B cell (primary cell): Measurements from ENCODE around the gene DIP2B. TPM values are rescaled to one million over a fixed set of nuclear protein-coding genes. Genes with fewer than 3 reads are reported as not detected.

Source experiments
- ATAC-seq: fragments of 200-7000 bp; cut with Tn5 transposase; one replicate; pipeline ENCODE4 v1.10.0; 2021; ENCODE audit warnings: low read depth, mild to moderate bottlenecking, moderate number of reproducible peaks, moderate library complexity
- CTCF ChIA-PET: fragments of 350-600 bp; sonication (Branson Sonifier 250); formaldehyde crosslinking; loops from one replicate; lab custom pipeline; 2021; ENCODE audit warnings: antibody characterized with exemption, inconsistent platforms; lab: Charles Lee
- POLR2A ChIA-PET: fragments of 350-600 bp; sonication (Branson Sonifier 250); formaldehyde crosslinking; loops from one replicate; lab custom pipeline; 2021; ENCODE audit warnings: antibody characterized with exemption; lab: Charles Lee
- DNase-seq: peaks from one replicate; pipeline ENCODE4 v3.0.0; 2013
- H2AFZ ChIP-seq: 2 replicates; pipeline ENCODE4 v1.6.1; 2012; ENCODE audit warnings: mild to moderate bottlenecking, low read depth, low read length; ENCODE audit not compliant: insufficient read depth, poor library complexity, severe bottlenecking
- H3K27ac ChIP-seq, 2 donors: 1 replicate in 1 of 2; 2 replicates in 1 of 2; pipeline ENCODE4 v1.5.1; 2012 to 2013; ENCODE audit warnings: low read length in 2 of 2, mild to moderate bottlenecking in 2 of 2, moderate library complexity in 1 of 2
- H3K27me3 ChIP-seq, 4 experiments: fragments of 200-600 bp in 1 of 4; sonication (generic) in 1 of 4; replicated peaks in 1 of 4; 1 replicate in 2 of 4; 2 replicates in 2 of 4; pipeline versions ENCODE4 v1.6.1 to v1.7.0; 2013 to 2016; ENCODE audit warnings: low read length in 3 of 4, mild to moderate bottlenecking in 2 of 4, mixed read lengths in 1 of 4, moderate library complexity in 1 of 4; ENCODE audit not compliant: insufficient read depth in 4 of 4, control insufficient read depth in 3 of 4; ENCODE audit errors: control extremely low read depth in 1 of 4
- H3K36me3 ChIP-seq, 2 experiments: replicated peaks in 1 of 2; 1 replicate in 1 of 2; 2 replicates in 1 of 2; pipeline versions ENCODE4 v1.6.1 to v1.7.1; 2013; ENCODE audit warnings: low read length in 1 of 2; ENCODE audit not compliant: insufficient read depth in 2 of 2, control insufficient read depth in 1 of 2; ENCODE audit errors: control extremely low read depth in 1 of 2, extremely low read depth in 1 of 2
- H3K4me1 ChIP-seq, 2 donors: fragments of 200-600 bp in 1 of 2; sonication (generic) in 1 of 2; 1 replicate in 1 of 2; 2 replicates in 1 of 2; pipeline versions ENCODE4 v1.5.1 to v1.6.1; 2013 to 2017; ENCODE audit warnings: low read length in 2 of 2; ENCODE audit not compliant: control insufficient read depth in 2 of 2, insufficient read depth in 2 of 2
- H3K4me2 ChIP-seq: replicated peaks from 2 replicates; pipeline ENCODE3; 2012; ENCODE audit warnings: mild to moderate bottlenecking, low read depth, low read length; ENCODE audit not compliant: poor library complexity, severe bottlenecking
- H3K4me3 ChIP-seq, 5 experiments: fragments of 200-600 bp in 1 of 5; sonication (generic) in 1 of 5; 1 replicate in 3 of 5; 2 replicates in 2 of 5; pipeline versions ENCODE4 v1.5.1 to v1.7.0; 2011 to 2016; ENCODE audit warnings: low read length in 4 of 5, mild to moderate bottlenecking in 4 of 5, low read depth in 2 of 5, control low read depth in 1 of 5, moderate library complexity in 1 of 5; ENCODE audit not compliant: insufficient read depth in 1 of 5; ENCODE audit errors: control extremely low read depth in 1 of 5, extremely low read depth in 1 of 5
- H3K79me2 ChIP-seq: fragments of 200-600 bp; sonication (generic); one replicate; pipeline ENCODE4 v1.6.0; 2016; ENCODE audit warnings: low read length; ENCODE audit not compliant: control insufficient read depth, insufficient read depth
- H3K9ac ChIP-seq: fragments of 200-600 bp; sonication (generic); 2 replicates; pipeline ENCODE4 v1.6.1; 2017; ENCODE audit warnings: mild to moderate bottlenecking, low read length, moderate library complexity
- H3K9me3 ChIP-seq, 3 donors: one replicate each; pipeline versions ENCODE4 v1.6.1 to v1.7.1; 2013; ENCODE audit warnings: low read length in 2 of 3; ENCODE audit not compliant: control insufficient read depth in 2 of 3, insufficient read depth in 1 of 3; ENCODE audit errors: control extremely low read depth in 1 of 3
- H4K20me1 ChIP-seq: 2 replicates; pipeline ENCODE4 v1.6.0; 2012; ENCODE audit warnings: mild to moderate bottlenecking, low read length; ENCODE audit not compliant: insufficient read depth, control insufficient read depth, poor library complexity, severe bottlenecking
- H3K27ac Mint-ChIP-seq: one replicate; pipeline ENCODE4 v1.8.0; 2021; ENCODE audit warnings: mixed read lengths
- H3K27me3 Mint-ChIP-seq: one replicate; pipeline ENCODE4 v1.8.0; 2021; ENCODE audit warnings: mixed read lengths
- H3K4me1 Mint-ChIP-seq: one replicate; pipeline ENCODE4 v1.8.0; 2021; ENCODE audit warnings: mixed read lengths
- H3K4me3 Mint-ChIP-seq: one replicate; pipeline ENCODE4 v1.8.0; 2021; ENCODE audit warnings: mixed read lengths
- H3K9me3 Mint-ChIP-seq: one replicate; pipeline ENCODE4 v1.8.0; 2022; ENCODE audit warnings: mixed read lengths; ENCODE audit not compliant: insufficient read depth
- CTCF ChIP-seq: fragments of 200-600 bp; IDR thresholded peaks from one replicate; pipeline ENCODE4 v1.8.0; 2022; ENCODE audit warnings: antibody characterized with exemption, mild to moderate bottlenecking
- EZH2 ChIP-seq: IDR thresholded peaks from 2 replicates; pipeline ENCODE4 v1.6.1; 2012; ENCODE audit warnings: borderline replicate concordance, low read depth, mild to moderate bottlenecking, moderate library complexity, low read length; ENCODE audit not compliant: insufficient read depth, poor library complexity, severe bottlenecking
- WGBS: methylation state at CpG from one replicate; pipeline ENCODE4 v1.1.5; 2013; ENCODE audit warnings: missing lambda C conversion rate; ENCODE audit not compliant: insufficient coverage; 5-methylcytosine and 5-hydroxymethylcytosine counted together
- intact Hi-C: fragments of 100-400 bp; cut with micrococcal nuclease; formaldehyde crosslinking; loops from one replicate; pipeline ENCODE4 v1.10.0; 2022
- polyA plus RNA-seq: library from polyadenylated mRNA; depleted of rRNA; stranded (reverse); fragments of >200 nt; gene quantifications from 2 replicates; pipeline ENCODE4 v1.2.3, GENCODE V29; 2012
- total RNA-seq, 2 donors: library from RNA; stranded (reverse); fragments of 120-200 nt in 1 of 2; gene quantifications; 1 replicate in 1 of 2; 2 replicates in 1 of 2; pipeline versions ENCODE4 v1.2.3 to v1.2.4, GENCODE V29; 2013 to 2022

Gene DIP2B
- total and polyA plus RNA-seq, 2 donors (not counting 1 experiment from before 2014, with no cell fraction given), result 16.4 to 38.8 TPM

GRCh38 chr12:50764286-50765094 is 259.7 kb downstream of the DIP2B start:
- peaks cover 35% of the 10 kb centered on the region for H3K4me1 Mint-ChIP-seq
- peak overlapping the region; percentile 99 for H3K27ac Mint-ChIP-seq
- peaks cover 10 to 33% of the 10 kb centered on the region in 2 donors for H3K4me1 ChIP-seq
- H3K9me3 ChIP-seq, result peaks cover 0 to 7% (median 0%) of the 10 kb centered on the region in 3 donors
- H4K20me1 ChIP-seq, result peaks cover 31% of the 10 kb centered on the region
- H3K79me2 ChIP-seq, result peaks cover 41% of the 10 kb centered on the region
- peak overlapping the region; percentile 92 to 98 (median 96) for H3K4me3 ChIP-seq
- DNase-seq, result no peak
- no peak for TF ChIP-seq EZH2
- no peak for TF ChIP-seq CTCF
- no peaks in the 10 kb centered on the region for H3K27me3 Mint-ChIP-seq
- ATAC-seq, result peak; percentile 63
- intact Hi-C loops, result loop anchor here (1.0 to 10.0 kb wide), 10 partner anchors 60 to 560 kb away; partner anchors contain the start of genes BIN2, CSRNP2, LARP4 and LETMD1
- POLR2A ChIA-PET, result interaction anchor here (0.5 to 1.8 kb wide), 9 partner anchors 64 to 1810 kb away, joined by 3 to 10 read pairs (median 5); partner anchors contain the start of genes DAZAP2, POU6F1 and SLC4A8
- no peaks in the 10 kb centered on the region for H3K9me3 Mint-ChIP-seq
- peak overlapping the region; percentile 91 for H3K4me2 ChIP-seq
- no peaks in the 10 kb centered on the region for H3K36me3 ChIP-seq
- H3K4me3 Mint-ChIP-seq, result peak overlapping the region; percentile 91
- H3K9ac ChIP-seq, result peak overlapping the region; percentile 97
- peak overlapping the region; percentile 95 for H3K27ac ChIP-seq
- H3K27me3 ChIP-seq, result no peaks in the 10 kb centered on the region
- peak overlapping the region; percentile 93 for H2AFZ ChIP-seq
- under 1% methylated on average over 85 of the region's 91 CpGs for WGBS
- CTCF ChIA-PET, result interaction anchor here (0.6 to 6.5 kb wide), 31 partner anchors 9 to 767 kb away, joined by 3 to 102 read pairs (median 3); partner anchors contain the start of genes CSRNP2, DAZAP2, POU6F1 and SLC11A2
